ENCODE results near the gene CHTF18.
"Not testable (repeated sequence)": the region's sequence is repeated elsewhere in the genome, so short reads cannot be mapped to it uniquely, and the experiment has no call there.

CHTF18 gene

GRCh38 chr16:760545-761343 lies 27.7 kb upstream of the CHTF18 start, which contains the start of gene MSLN:
Gene MSLN (plus strand): TSS chr16:760734. CDS start chr16:762681, 1,947 bp downstream.
- no peak for DNase-seq

DNA sequence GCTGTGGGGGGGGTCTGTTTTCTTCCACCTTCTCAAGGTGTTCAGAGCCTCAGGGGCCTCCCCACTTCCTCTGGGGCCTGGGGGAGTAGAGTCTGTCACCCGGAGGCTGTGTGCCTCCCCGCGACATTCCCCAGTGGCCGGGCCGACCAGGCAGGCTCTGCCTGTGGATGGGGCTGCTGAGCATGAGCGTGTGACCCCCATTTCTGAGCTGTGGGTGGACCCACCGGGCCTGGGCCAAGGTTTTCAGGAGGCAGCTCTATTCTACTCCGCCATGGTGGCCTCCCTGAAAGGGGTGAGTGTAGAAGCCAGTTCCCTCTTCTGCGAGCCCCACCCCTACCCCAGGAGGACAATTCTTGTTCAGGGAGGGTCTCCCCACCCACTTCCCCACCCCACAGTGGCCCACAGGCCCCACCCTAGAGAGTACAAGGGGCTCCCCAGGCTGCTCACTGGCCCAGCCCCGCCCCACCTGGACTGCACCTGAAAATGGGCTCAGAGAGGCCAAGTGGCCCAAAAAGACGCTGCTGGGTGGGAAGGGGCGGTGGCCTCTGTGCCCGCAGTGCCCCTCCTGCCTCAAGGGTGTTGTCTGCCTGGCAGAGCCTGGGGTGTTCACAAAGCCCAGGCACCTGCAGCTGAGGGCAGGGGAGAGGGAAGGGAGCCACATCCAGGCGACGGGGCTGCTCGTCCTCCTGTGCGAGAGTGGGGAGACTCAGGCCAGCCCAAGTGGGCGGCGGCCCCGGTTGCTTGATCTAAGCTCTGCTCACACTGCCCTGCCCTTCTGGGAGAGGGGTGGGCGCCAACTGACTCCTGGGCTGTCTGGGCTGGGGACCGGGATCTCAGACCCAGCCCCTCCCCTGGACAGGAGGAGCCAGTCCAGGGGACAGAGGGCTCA lies 26.6 kb upstream of the CHTF18 start:
- no peak for DNase-seq

GRCh38 chr16:762595-763268 lies 25.7 kb upstream of the CHTF18 start:
- no peak for DNase-seq

GRCh38 chr16:763369-764183 lies 24.8 kb upstream of the CHTF18 start:
- DNase-seq, result no peak

- DNase-seq, result no peak
These were observed 24.2 kb upstream of the CHTF18 start for GRCh38 chr16:764184-764750.

DNA sequence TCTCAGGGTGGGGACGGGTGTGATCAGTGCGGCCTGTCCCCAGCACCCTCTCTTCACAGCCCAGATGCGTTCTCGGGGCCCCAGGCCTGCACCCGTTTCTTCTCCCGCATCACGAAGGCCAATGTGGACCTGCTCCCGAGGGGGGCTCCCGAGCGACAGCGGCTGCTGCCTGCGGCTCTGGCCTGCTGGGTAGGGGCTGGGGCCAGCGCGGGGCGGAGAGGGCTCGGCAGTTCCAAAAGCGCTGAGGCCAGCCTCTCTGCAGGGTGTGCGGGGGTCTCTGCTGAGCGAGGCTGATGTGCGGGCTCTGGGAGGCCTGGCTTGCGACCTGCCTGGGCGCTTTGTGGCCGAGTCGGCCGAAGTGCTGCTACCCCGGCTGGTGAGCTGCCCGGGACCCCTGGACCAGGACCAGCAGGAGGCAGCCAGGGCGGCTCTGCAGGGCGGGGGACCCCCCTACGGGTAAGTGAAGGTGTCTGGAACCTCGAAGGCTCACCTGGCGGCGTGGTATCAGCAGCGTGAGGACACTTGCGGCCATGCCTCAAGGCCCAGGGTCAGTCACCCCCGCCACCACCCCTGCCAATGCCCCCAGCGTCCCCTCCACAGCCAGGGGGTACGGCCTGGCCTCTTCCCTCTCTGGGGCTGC lies 23.5 kb upstream of the CHTF18 start:
- DNase-seq, result no peak

GRCh38 chr16:765488-765865 lies 22.9 kb upstream of the CHTF18 start:
- DNase-seq, result no peak

DNA sequence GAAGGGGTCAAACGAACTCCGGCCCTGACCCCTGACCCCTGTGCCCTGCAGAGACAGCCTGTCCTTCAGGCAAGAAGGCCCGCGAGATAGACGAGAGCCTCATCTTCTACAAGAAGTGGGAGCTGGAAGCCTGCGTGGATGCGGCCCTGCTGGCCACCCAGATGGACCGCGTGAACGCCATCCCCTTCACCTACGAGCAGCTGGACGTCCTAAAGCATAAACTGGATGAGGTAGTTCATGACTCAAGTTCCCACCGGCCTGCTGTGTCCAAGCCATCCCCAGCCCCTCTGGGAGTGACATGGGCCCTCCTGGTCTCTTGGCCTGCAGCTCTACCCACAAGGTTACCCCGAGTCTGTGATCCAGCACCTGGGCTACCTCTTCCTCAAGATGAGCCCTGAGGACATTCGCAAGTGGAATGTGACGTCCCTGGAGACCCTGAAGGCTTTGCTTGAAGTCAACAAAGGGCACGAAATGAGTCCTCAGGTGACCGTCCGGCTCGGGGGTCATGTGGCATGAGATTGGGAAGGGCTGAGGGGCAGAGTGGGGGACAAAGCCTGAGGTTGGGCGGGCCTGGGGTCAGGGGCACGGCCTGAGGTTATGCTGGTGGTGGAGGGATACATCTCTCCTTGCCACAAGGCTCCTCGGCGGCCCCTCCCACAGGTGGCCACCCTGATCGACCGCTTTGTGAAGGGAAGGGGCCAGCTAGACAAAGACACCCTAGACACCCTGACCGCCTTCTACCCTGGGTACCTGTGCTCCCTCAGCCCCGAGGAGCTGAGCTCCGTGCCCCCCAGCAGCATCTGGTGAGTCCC lies 22.2 kb upstream of the CHTF18 start:
- no peak for DNase-seq

- no peak for DNase-seq
These were observed 21.4 kb upstream of the CHTF18 start for GRCh38 chr16:766820-767640.

- no peak for DNase-seq
These were observed 20.6 kb upstream of the CHTF18 start for GRCh38 chr16:767743-768235.

GRCh38 chr16:768428-768827 lies 20.0 kb upstream of the CHTF18 start:
- DNase-seq, result no peak

- no peak for DNase-seq
These were observed 19.1 kb upstream of the CHTF18 start for GRCh38 chr16:769184-769784.

DNA sequence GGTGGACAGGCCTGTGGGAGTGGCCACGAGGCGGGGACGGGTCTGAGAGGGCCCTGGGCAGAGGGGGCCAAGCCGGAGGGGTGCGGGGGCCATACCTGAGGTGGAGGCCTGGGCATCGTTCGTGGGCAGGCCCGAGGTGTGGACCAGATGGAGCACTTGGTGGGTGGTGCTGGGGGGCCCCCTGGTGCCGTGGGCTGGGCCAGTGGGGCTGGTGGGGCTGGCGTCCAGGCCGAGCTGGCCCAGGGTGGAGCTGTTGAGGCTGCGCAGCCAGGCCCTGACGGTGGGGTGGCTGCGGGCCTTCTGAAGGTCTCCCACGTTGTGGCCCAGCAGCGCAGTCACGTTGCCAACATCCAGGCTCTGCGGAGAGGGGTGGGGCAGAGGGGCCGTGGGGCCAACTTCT lies 18.5 kb upstream of the CHTF18 start:
- no peak for DNase-seq

- no peak for DNase-seq
These were observed 18.0 kb upstream of the CHTF18 start for GRCh38 chr16:770411-770810.

GRCh38 chr16:772959-773358 lies 15.5 kb upstream of the CHTF18 start:
- DNase-seq, result no peak

DNA sequence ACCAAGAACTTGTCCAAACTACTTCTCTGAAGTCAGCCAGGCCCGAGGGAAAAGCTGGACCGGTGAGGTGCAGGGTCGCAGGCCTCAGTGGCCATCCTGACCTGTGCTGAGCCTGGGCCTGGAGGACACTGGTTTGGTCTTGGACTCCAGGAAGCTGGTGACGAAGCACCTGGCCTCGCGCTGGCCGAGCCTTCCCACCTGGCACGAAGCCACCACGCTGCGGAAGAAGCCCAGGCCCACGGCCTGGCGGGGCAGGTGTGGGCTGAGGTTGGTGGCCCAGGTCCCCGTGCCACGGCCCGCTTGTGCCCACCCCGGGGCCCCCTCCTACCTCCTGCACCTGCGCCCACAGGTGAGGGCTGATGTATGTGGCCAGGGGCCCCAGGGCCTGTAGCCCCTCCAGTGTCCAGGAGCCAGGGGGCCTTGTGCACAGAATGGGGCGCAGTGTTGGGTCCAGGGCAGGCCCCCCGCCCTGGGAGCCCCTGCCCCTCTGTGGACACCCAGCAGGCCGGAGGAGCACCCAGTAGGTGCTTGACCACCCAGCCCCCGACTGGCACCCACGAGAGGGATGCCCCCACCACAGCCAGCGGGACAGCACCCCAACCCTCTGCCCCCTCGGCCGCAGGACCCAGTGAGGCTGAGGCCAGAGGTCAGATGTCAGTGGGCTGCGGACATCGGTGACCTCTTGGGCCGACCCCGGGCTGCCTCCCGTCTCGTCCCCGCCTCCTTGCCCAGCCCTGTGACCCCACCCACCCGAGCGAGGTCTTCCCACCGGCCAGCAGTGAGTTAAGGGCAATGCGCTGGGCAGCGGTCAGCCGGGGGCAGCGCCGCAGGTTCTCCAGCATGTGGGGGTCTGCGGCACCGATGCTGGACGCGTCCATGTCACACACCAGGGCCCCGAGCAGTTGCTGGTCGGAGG lies 14.1 kb upstream of the CHTF18 start:
- DNase-seq, result no peak

- DNase-seq, result no peak
These were observed 13.1 kb upstream of the CHTF18 start for GRCh38 chr16:775236-775796.

DNA sequence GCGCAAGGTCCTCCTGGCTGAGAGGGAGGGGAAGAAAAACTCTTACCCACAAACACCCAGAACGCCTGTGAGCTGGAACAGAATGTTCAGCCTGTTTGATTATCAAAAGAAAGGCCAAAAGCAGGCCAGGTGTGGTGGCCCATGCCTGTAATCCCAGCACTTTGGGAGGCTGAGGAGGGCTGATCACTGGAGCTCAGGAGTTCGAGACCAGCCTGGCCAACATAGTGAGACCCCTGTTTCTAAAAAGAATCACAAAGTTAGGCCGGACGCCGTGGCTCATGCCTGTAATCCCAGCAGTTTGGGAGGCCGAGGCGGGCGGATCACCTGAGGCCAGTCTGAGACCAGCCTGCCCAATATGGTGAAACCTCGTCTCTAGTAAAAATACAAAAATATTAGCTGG lies 12.1 kb upstream of the CHTF18 start:
- DNase-seq, result not testable (repeated sequence)

All from stimulated activated CD4-positive, alpha-beta T cell treated with anti-CD3 and anti-CD28 coated beads, Interleukin-15, amount 100 ng/mL, for 24 hours (primary cell).